GM23338 (cell line): ENCODE data around the gene PIEZO2. TPM values are rescaled to one million over a fixed set of nuclear protein-coding genes. Genes with fewer than 3 reads are reported as not detected.

ENCODE experiments used
- ATAC-seq: fragments of 200-7000 bp; cut with Tn5 transposase; 3 replicates; pipeline ENCODE4 v1.9.1; 2020
- DNase-seq: peaks from one replicate; pipeline ENCODE4 v3.0.0-alpha.2; 2015; ENCODE audit warnings: low spot score
- H2AFZ ChIP-seq: fragments of 200-600 bp; sonication (generic); 2 replicates; pipeline ENCODE4 v1.8.0; 2016; ENCODE audit warnings: antibody characterized with exemption, mild to moderate bottlenecking, moderate library complexity
- H3F3A ChIP-seq: fragments of 200-600 bp; sonication (generic); replicated peaks from 2 replicates; pipeline ENCODE4 v1.8.0; 2017; ENCODE audit warnings: antibody characterized with exemption, mixed run types, low read depth
- H3K27ac ChIP-seq: fragments of 200-600 bp; sonication (generic); 2 replicates; pipeline ENCODE4 v1.6.1; 2016; ENCODE audit warnings: low read depth
- H3K27me3 ChIP-seq: fragments of 200-600 bp; sonication (generic); 2 replicates; pipeline ENCODE4 v1.8.0; 2016; ENCODE audit warnings: mild to moderate bottlenecking, mixed run types, moderate library complexity; ENCODE audit not compliant: insufficient read depth
- H3K36me3 ChIP-seq: fragments of 200-600 bp; sonication (generic); 2 replicates; pipeline ENCODE4 v1.8.0; 2016; ENCODE audit warnings: mild to moderate bottlenecking; ENCODE audit not compliant: insufficient read depth
- H3K4me1 ChIP-seq: fragments of 200-600 bp; sonication (generic); 2 replicates; pipeline ENCODE4 v1.8.0; 2016; ENCODE audit warnings: mild to moderate bottlenecking, moderate library complexity; ENCODE audit not compliant: insufficient read depth
- H3K4me2 ChIP-seq: fragments of 200-600 bp; sonication (generic); 2 replicates; pipeline ENCODE4 v1.7.1; 2017; ENCODE audit warnings: mixed run types
- H3K4me3 ChIP-seq: fragments of 200-600 bp; sonication (generic); 2 replicates; pipeline ENCODE4 v1.6.1; 2016; ENCODE audit warnings: mixed run types
- H3K79me2 ChIP-seq: fragments of 200-600 bp; sonication (generic); replicated peaks from 2 replicates; pipeline ENCODE4 v1.8.0; 2017; ENCODE audit warnings: mild to moderate bottlenecking; ENCODE audit not compliant: insufficient read depth
- H3K9me2 ChIP-seq: fragments of 200-600 bp; sonication (generic); 2 replicates; pipeline ENCODE4 v1.8.0; 2017; ENCODE audit not compliant: insufficient read depth
- H4K20me1 ChIP-seq: fragments of 200-600 bp; sonication (generic); replicated peaks from 2 replicates; pipeline ENCODE4 v1.8.0; 2017; ENCODE audit warnings: mild to moderate bottlenecking; ENCODE audit not compliant: insufficient read depth
- H3K27ac Mint-ChIP-seq: 2 replicates; pipeline ENCODE4 v1.8.0; 2020; ENCODE audit warnings: inconsistent platforms, mild to moderate bottlenecking, moderate library complexity, mixed read lengths
- H3K27me3 Mint-ChIP-seq: 3 replicates; pipeline ENCODE4 v1.8.0; 2022; ENCODE audit warnings: low read depth, mild to moderate bottlenecking, moderate library complexity, mixed read lengths, inconsistent platforms; ENCODE audit not compliant: insufficient read depth, poor library complexity
- H3K36me3 Mint-ChIP-seq: 3 replicates; pipeline ENCODE4 v1.8.0; 2021; ENCODE audit warnings: low read depth, mild to moderate bottlenecking, inconsistent platforms, moderate library complexity, mixed read lengths
- H3K4me1 Mint-ChIP-seq: 3 replicates; pipeline ENCODE4 v1.8.0; 2020; ENCODE audit warnings: mild to moderate bottlenecking, inconsistent platforms, mixed read lengths
- H3K4me3 Mint-ChIP-seq: 3 replicates; pipeline ENCODE4 v1.8.0; 2021; ENCODE audit warnings: moderate library complexity, mild to moderate bottlenecking, inconsistent platforms, mixed read lengths
- H3K9me3 Mint-ChIP-seq: 3 replicates; pipeline ENCODE4 v1.8.0; 2020; ENCODE audit warnings: moderate library complexity, mild to moderate bottlenecking, inconsistent platforms, mixed read lengths
- EZH2 ChIP-seq: fragments of 200-600 bp; sonication (generic); IDR thresholded peaks from one replicate; pipeline ENCODE4 v1.8.0; 2017; ENCODE audit warnings: antibody characterized with exemption, mild to moderate bottlenecking, low read depth; ENCODE audit not compliant: unreplicated experiment
- EZH2phosphoT487 ChIP-seq: fragments of 200-600 bp; sonication (generic); IDR thresholded peaks from one replicate; pipeline ENCODE4 v1.8.1; 2018; ENCODE audit warnings: antibody characterized with exemption; ENCODE audit not compliant: unreplicated experiment
- JUNB ChIP-seq: IDR thresholded peaks from one replicate; pipeline ENCODE4 v1.6.1; 2016; ENCODE audit warnings: antibody characterized with exemption; ENCODE audit not compliant: unreplicated experiment
- NANOG ChIP-seq: IDR thresholded peaks from 2 replicates; pipeline ENCODE4 v1.6.1; 2016; ENCODE audit warnings: antibody characterized with exemption, borderline replicate concordance
- POLR2AphosphoS5 ChIP-seq: IDR thresholded peaks from 2 replicates; pipeline ENCODE4 v1.6.1; 2016; ENCODE audit warnings: antibody characterized with exemption, low read depth
- ZNF331 ChIP-seq: fragments of 250-450 bp; sonication (Bioruptor Pico); IDR thresholded peaks from 2 replicates; pipeline ENCODE4 v1.5.0; 2020; ENCODE audit warnings: low read depth, mild to moderate bottlenecking, moderate library complexity
- polyA plus RNA-seq: library from polyadenylated mRNA; unstranded; fragments of >200 nt; fragmentation: Nextera tagmentation; extraction: Ambion mirVana; gene quantifications from 2 replicates; pipeline ENCODE4 v1.2.1, GENCODE V29; 2016
- total RNA-seq: library from RNA; depleted of rRNA; stranded (reverse); fragments of >200 nt; shearing (Covaris generic); gene quantifications from 2 replicates; pipeline ENCODE4 v1.2.3, GENCODE V29; 2014
- TF ChIP-seq, protein P1 (sequence below), 2 experiments: fragments of 200-600 bp in 1 of 2; sonication (generic) in 1 of 2; conservative IDR thresholded peaks; 2 replicates each; pipeline versions ENCODE4 v1.5.1 to v1.6.1; 2016 to 2017; ENCODE audit warnings: antibody characterized with exemption in 2 of 2, low read depth in 2 of 2, mild to moderate bottlenecking in 2 of 2, moderate library complexity in 1 of 2

Gene PIEZO2
- total and polyA plus RNA-seq, 2 experiments from 2014 or later, result 4.8 to 8.2 TPM

DNA sequence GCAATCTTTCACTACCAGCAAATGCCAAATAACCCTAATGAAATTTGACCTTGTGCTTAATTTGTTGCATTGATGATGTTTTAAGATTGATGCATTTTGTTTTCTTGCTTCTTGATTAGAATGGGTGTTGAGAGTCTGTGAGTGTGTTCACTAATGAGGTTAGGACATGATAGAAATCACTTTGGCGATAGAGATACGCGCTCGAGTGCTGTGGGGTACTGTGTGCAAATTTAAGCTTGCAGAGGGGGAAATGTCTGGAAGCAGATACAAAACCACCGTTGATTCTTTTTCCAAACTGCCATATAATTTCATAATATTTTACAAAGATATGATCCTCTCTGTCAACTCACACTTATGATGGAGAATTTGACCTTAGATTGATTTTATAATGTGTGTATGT, 200.9 kb downstream of the PIEZO2 start:
- Mint-ChIP-seq H3K36me3 (peaks cover 36% of the 10 kb centered on the region), H3K4me3 (no peak overlapping the region), H3K4me1 (peaks cover 12% of the 10 kb centered on the region; the same call in 2 of the 3 replicates), H3K27ac (no peak overlapping the region), H3K9me3 (peaks cover 29% of the 10 kb centered on the region), H3K27me3 (no peaks in the 10 kb centered on the region)
- Histone ChIP-seq H3K9me2 (peaks cover 4% of the 10 kb centered on the region; the same call in 1 of the 2 replicates), H3K36me3 (peaks cover 12% of the 10 kb centered on the region; the same call in 1 of the 2 replicates), H3K27ac (no peak overlapping the region), H3F3A (no peaks in the 10 kb centered on the region), H3K4me1 (peaks cover 2% of the 10 kb centered on the region; the same call in 1 of the 2 replicates), H2AFZ (no peak overlapping the region), H3K4me2 (no peak overlapping the region), H3K27me3 (no peaks in the 10 kb centered on the region), H3K79me2 (no peaks in the 10 kb centered on the region), H3K4me3 (no peak overlapping the region), H4K20me1 (no peaks in the 10 kb centered on the region)
- TF ChIP-seq NANOG, result no peak
- TF ChIP-seq ZNF331 (CRISPR knock-in tag), result no peak
- no peak for ATAC-seq
- no peak for DNase-seq

DNA sequence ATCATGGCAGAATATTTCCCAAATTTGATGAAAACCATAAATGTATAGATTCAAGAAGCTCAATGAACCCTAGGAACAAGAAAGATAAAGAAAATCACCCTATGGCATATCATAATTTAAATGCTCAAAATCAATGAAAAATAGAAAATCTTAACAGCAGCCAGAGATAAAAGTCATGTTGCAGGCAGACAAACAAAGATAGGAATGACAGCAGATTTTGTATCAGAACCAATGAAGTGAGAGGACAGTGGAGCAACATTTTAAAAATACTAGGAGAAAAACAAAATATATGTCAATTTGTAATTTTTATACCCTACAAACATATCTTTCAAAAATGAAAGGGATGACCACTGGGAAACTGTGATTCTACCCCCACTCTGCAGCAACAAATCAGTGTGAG, 203.3 kb downstream of the PIEZO2 start:
- peaks cover 30% of the 10 kb centered on the region for H3K9me3 Mint-ChIP-seq
- no peak overlapping the region for H3K4me3 Mint-ChIP-seq
- H3K4me1 Mint-ChIP-seq, result peaks cover 8% of the 10 kb centered on the region
- Histone ChIP-seq H3K79me2 (no peaks in the 10 kb centered on the region), H3K4me3 (no peak overlapping the region), H3K27me3 (no peaks in the 10 kb centered on the region), H3K36me3 (peaks cover 12% of the 10 kb centered on the region; the same call in 1 of the 2 replicates), H2AFZ (no peak overlapping the region), H3K4me2 (no peak overlapping the region), H3K9me2 (peaks cover 7% of the 10 kb centered on the region; the same call in 1 of the 2 replicates), H4K20me1 (no peaks in the 10 kb centered on the region), H3F3A (no peaks in the 10 kb centered on the region), H3K27ac (no peak overlapping the region), H3K4me1 (peaks cover 2% of the 10 kb centered on the region; the same call in 1 of the 2 replicates)
- TF ChIP-seq EZH2phosphoT487 (no peak), JUNB (no peak), POLR2AphosphoS5 (no peak), EZH2 (no peak)
- no peaks in the 10 kb centered on the region for H3K27me3 Mint-ChIP-seq
- ATAC-seq (no peak), DNase-seq (no peak)
- H3K27ac Mint-ChIP-seq, result no peak overlapping the region
- peaks cover 48% of the 10 kb centered on the region for H3K36me3 Mint-ChIP-seq

DNA sequence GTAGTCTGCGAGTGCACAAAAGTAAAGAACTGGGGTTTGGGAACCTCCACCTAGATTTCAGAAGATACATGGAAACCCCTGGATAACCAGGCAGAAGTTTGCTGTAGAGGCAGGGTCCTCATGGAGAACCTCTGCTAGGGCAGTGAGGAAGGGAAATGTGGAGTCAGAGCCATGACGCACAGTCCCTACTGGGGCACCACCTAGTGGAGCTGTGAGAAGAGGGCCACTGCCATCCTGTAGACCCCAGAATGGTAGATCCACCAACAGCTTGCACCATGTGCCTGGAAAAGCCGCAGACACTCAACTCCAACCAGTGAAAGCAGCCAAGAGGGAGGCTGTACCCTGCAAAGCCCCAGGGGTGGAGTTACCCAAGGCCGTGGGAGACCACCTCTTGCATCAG, 206.4 kb downstream of the PIEZO2 start:
- no peak overlapping the region for H3K4me3 Mint-ChIP-seq
- no peak overlapping the region for H3K27ac Mint-ChIP-seq
- H3K9me3 Mint-ChIP-seq, result peaks cover 30% of the 10 kb centered on the region

More for the DNA sequence above, 206.4 kb downstream of the PIEZO2 start:
- H3K36me3 Mint-ChIP-seq, result peaks cover 48% of the 10 kb centered on the region
- H2AFZ ChIP-seq, result no peak overlapping the region
- no peaks in the 10 kb centered on the region for H3K79me2 ChIP-seq
- ATAC-seq (no peak), DNase-seq (no peak)
- no peak overlapping the region for H3K27ac ChIP-seq
- no peaks in the 10 kb centered on the region; the same call in 1 of the 2 replicates for H3K4me1 ChIP-seq
- H3K4me1 Mint-ChIP-seq, result peaks cover 1% of the 10 kb centered on the region; the same call in 2 of the 3 replicates
- no peak for TF ChIP-seq EZH2
- TF ChIP-seq, protein P1, sequence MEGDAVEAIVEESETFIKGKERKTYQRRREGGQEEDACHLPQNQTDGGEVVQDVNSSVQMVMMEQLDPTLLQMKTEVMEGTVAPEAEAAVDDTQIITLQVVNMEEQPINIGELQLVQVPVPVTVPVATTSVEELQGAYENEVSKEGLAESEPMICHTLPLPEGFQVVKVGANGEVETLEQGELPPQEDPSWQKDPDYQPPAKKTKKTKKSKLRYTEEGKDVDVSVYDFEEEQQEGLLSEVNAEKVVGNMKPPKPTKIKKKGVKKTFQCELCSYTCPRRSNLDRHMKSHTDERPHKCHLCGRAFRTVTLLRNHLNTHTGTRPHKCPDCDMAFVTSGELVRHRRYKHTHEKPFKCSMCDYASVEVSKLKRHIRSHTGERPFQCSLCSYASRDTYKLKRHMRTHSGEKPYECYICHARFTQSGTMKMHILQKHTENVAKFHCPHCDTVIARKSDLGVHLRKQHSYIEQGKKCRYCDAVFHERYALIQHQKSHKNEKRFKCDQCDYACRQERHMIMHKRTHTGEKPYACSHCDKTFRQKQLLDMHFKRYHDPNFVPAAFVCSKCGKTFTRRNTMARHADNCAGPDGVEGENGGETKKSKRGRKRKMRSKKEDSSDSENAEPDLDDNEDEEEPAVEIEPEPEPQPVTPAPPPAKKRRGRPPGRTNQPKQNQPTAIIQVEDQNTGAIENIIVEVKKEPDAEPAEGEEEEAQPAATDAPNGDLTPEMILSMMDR (conservative IDR thresholded peaks at IDR 0.05; ENCODE audit: low read depth in 2 of 2), result peak in 1 of 2 experiments; percentile 57; a peak in 2 of 4 replicates
- H3K27me3 ChIP-seq, result no peaks in the 10 kb centered on the region
- H3K4me3 ChIP-seq, result no peak overlapping the region
- no peaks in the 10 kb centered on the region for H4K20me1 ChIP-seq
- no peaks in the 10 kb centered on the region for H3F3A ChIP-seq
- H3K4me2 ChIP-seq, result no peak overlapping the region
- peaks cover 12% of the 10 kb centered on the region; the same call in 1 of the 2 replicates for H3K36me3 ChIP-seq
- no peaks in the 10 kb centered on the region for H3K27me3 Mint-ChIP-seq
- peaks cover 7% of the 10 kb centered on the region; the same call in 1 of the 2 replicates for H3K9me2 ChIP-seq
